GM12878 (cell line): ENCODE data around the gene CSTF2T. TPM values are rescaled to one million over a fixed set of nuclear protein-coding genes. Genes with fewer than 3 reads are reported as not detected.

Source experiments
- ATAC-seq: fragments of 200-7000 bp; cut with Tn5 transposase; 3 replicates; pipeline ENCODE4 v1.9.1; 2020; ENCODE audit warnings: mild to moderate bottlenecking, moderate library complexity
- BruUV-seq: library from RNA; stranded (reverse); fragments of 400-500 nt; replicated peaks from 2 replicates; lab custom pipeline; 2021; lab: Mats Ljungman, UMichigan
- CTCF ChIA-PET: fragments of 300-600 bp; sonication (Branson Sonifier 250); formaldehyde crosslinking; extraction: SDS; loops from one replicate; lab custom pipeline; 2021; ENCODE audit warnings: inconsistent platforms; lab: Yijun Ruan, JAX
- POLR2A ChIA-PET: fragments of 350-600 bp; formaldehyde crosslinking; extraction: SDS; loops from one replicate; lab custom pipeline; 2021; ENCODE audit warnings: inconsistent platforms; lab: Charles Lee
- RAD21 ChIA-PET: fragments of 300-600 bp; sonication (Branson Sonifier 250); formaldehyde crosslinking; loops from one replicate; lab custom pipeline; 2023; ENCODE audit warnings: antibody characterized with exemption; ENCODE audit not compliant: unreplicated experiment; lab: Charles Lee
- SMC1A ChIA-PET: fragments of 300-600 bp; sonication (Branson Sonifier 250); formaldehyde crosslinking; loops from one replicate; lab custom pipeline; 2023; ENCODE audit not compliant: unreplicated experiment, uncharacterized antibody; lab: Charles Lee
- DNase-seq: peaks from one replicate; pipeline ENCODE4 v3.0.0-alpha.2; 2011; ENCODE audit warnings: low read depth, low spot score
- FAIRE-seq: peaks from 3 replicates; lab custom pipeline; 2011; peaks lifted over from hg19 to GRCh38; lab: Jason Lieb, UNC
- H2AFZ ChIP-seq: 2 replicates; pipeline ENCODE4 v1.6.0; 2011; ENCODE audit warnings: low read depth, low read length, control low read depth; ENCODE audit not compliant: control insufficient read depth
- H3K27ac ChIP-seq: 2 replicates; pipeline ENCODE4 v1.5.1; 2011; ENCODE audit warnings: control low read depth; ENCODE audit not compliant: control insufficient read depth, insufficient read depth
- H3K27me3 ChIP-seq, 2 experiments: replicated peaks in 1 of 2; 2 replicates each; pipeline versions ENCODE4 v1.6.0 to v1.6.1; 2011; ENCODE audit warnings: low read length in 1 of 2; ENCODE audit not compliant: control insufficient read depth in 2 of 2, insufficient read depth in 2 of 2
- H3K36me3 ChIP-seq, 2 experiments: 2 replicates each; pipeline ENCODE4 v1.5.1; 2011; ENCODE audit warnings: low read length in 1 of 2; ENCODE audit not compliant: control insufficient read depth in 2 of 2, insufficient read depth in 2 of 2
- H3K4me1 ChIP-seq: 2 replicates; pipeline ENCODE4 v1.6.1; 2011; ENCODE audit warnings: mild to moderate bottlenecking, low read length, moderate library complexity, mixed read lengths; ENCODE audit not compliant: control insufficient read depth, insufficient read depth
- H3K4me2 ChIP-seq: 2 replicates; pipeline ENCODE4 v1.6.0; 2011; ENCODE audit warnings: control low read depth; ENCODE audit not compliant: control insufficient read depth, insufficient read depth
- H3K4me3 ChIP-seq: fragments of 200-600 bp; sonication (generic); 2 replicates; pipeline ENCODE4 v1.5.1; 2016
- H3K79me2 ChIP-seq: 2 replicates; pipeline ENCODE4 v1.6.0; 2011; ENCODE audit warnings: low read length; ENCODE audit not compliant: control insufficient read depth, insufficient read depth
- H3K9ac ChIP-seq: 2 replicates; pipeline ENCODE4 v1.8.0; 2011; ENCODE audit warnings: low read length, control low read depth, mixed read lengths; ENCODE audit not compliant: control insufficient read depth, insufficient read depth
- H3K9me3 ChIP-seq: replicated peaks from 3 replicates; pipeline ENCODE4 v1.5.1; 2011; ENCODE audit warnings: mild to moderate bottlenecking, low read length; ENCODE audit not compliant: control insufficient read depth, insufficient read depth
- H4K20me1 ChIP-seq: 2 replicates; pipeline ENCODE4 v1.6.0; 2011; ENCODE audit not compliant: control insufficient read depth, insufficient read depth
- CTCF ChIP-seq, 3 experiments: IDR thresholded peaks in 2 of 3; conservative IDR thresholded peaks in 1 of 3; 2 replicates each; pipeline ENCODE4 v1.5.1; 2011; ENCODE audit warnings: low read depth in 3 of 3, low read length in 3 of 3, mild to moderate bottlenecking in 3 of 3, control low read depth in 2 of 3, moderate library complexity in 2 of 3, inconsistent platforms in 1 of 3, mixed read lengths in 1 of 3; ENCODE audit not compliant: control insufficient read depth in 2 of 3, insufficient read depth in 1 of 3; ENCODE audit errors: extremely low read depth in 1 of 3
- ETV6 ChIP-seq, 2 experiments: fragments of 450-650 bp in 1 of 2; IDR thresholded peaks in 1 of 2; conservative IDR thresholded peaks in 1 of 2; 2 replicates each; pipeline ENCODE4 v1.6.1; 2014; ENCODE audit warnings: antibody characterized with exemption in 1 of 2, borderline replicate concordance in 1 of 2, low read depth in 1 of 2, mild to moderate bottlenecking in 1 of 2, moderate library complexity in 1 of 2
- MTA2 ChIP-seq: fragments of 450-650 bp; IDR thresholded peaks from 2 replicates; pipeline ENCODE4 v1.6.1; 2016; ENCODE audit warnings: low read depth, mild to moderate bottlenecking, moderate library complexity
- RB1 ChIP-seq: fragments of 450-650 bp; formaldehyde crosslinking; IDR thresholded peaks from 2 replicates; pipeline ENCODE4 v1.6.1; 2017; ENCODE audit warnings: mild to moderate bottlenecking, borderline replicate concordance
- STAT1 ChIP-seq: fragments of 450-650 bp; conservative IDR thresholded peaks from 2 replicates; pipeline ENCODE4 v1.6.1; 2014; ENCODE audit warnings: antibody characterized with exemption, mild to moderate bottlenecking
- TARDBP ChIP-seq: IDR thresholded peaks from 2 replicates; pipeline ENCODE4 v1.6.1; 2016; ENCODE audit warnings: borderline replicate concordance
- WGBS: methylation state at CpG from one replicate; pipeline ENCODE4 v1.1.6; 2016; ENCODE audit warnings: low lambda C conversion rate; ENCODE audit not compliant: insufficient replicate concordance, insufficient coverage; ENCODE audit errors: missing lambda C conversion rate; 5-methylcytosine and 5-hydroxymethylcytosine counted together
- in situ Hi-C: fragments of 300-500 bp; cut with MboI; formaldehyde crosslinking; loops from 9 replicates; pipeline ENCODE4 v1.14.3; 2018; ENCODE audit warnings: mixed read lengths
- intact Hi-C: fragments of 100-400 bp; cut with micrococcal nuclease; formaldehyde crosslinking; loops from one replicate; pipeline ENCODE4 v1.14.2; 2022; ENCODE audit not compliant: unreplicated experiment
- polyA plus RNA-seq, 11 experiments: library from polyadenylated mRNA; depleted of rRNA in 4 of 11; unstranded in 6 of 11; stranded (reverse) in 5 of 11; fragments of >200 nt; fragmentation: Nextera tagmentation in 4 of 11; fragmentation: Illumina TruSeq in 1 of 11; extraction: Ambion mirVana in 4 of 11; extraction: Trizol in 1 of 11; gene quantifications; 1 replicate in 1 of 11; 2 replicates in 10 of 11; pipeline versions ENCODE4 v1.2.1 to v1.2.3, GENCODE V29; 2011 to 2016; ENCODE audit warnings: inconsistent platforms in 2 of 11, missing spikeins in 2 of 11, low read depth in 1 of 11
- total RNA-seq, 4 experiments: library from RNA; depleted of rRNA in 3 of 4; stranded (reverse); fragments of >200 nt in 3 of 4; fragmentation: Illumina TruSeq in 1 of 4; extraction: Trizol in 1 of 4; gene quantifications; 2 replicates each; pipeline versions ENCODE4 v1.2.1 to v1.2.3, GENCODE V29; 2013 to 2021

CSTF2T gene
- total and polyA plus RNA-seq, 10 of the 15 experiments (the other 5 are each of a cell fraction or from before 2014, with no cell fraction given) = 6.8 to 23.8 (median 14.3) TPM

DNA sequence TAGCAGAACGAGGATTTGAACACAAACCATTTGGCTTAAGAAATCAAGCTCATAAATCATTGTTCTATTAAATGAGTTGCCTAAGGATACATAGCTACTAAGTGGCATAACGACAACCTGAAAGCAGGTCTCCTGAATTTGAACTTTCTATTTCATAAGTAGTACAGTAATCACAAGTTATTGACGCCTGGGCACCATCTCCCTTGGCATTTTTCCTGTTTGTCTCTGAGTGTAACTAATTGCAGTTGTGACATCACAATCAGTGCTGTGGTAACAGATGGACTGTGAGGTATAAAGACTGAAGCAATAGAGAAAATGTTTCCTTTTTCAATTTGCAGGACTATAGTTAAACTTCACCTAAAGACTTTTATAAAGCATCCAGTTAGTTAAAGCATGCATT is 6.4 kb upstream of the CSTF2T start:
- POLR2A ChIA-PET = no interaction called here
- WGBS = 8% methylated on average over 3 of the region's 3 CpGs
- Histone ChIP-seq H3K9me3 (no peaks in the 10 kb centered on the region), H2AFZ (no peak overlapping the region), H3K9ac (no peak overlapping the region), H3K4me3 (no peak overlapping the region), H3K4me2 (no peak overlapping the region), H3K79me2 (no peaks in the 10 kb centered on the region), H3K27ac (no peak overlapping the region), H3K27me3 (no peaks in the 10 kb centered on the region), H4K20me1 (no peaks in the 10 kb centered on the region), H3K36me3 (no peaks in the 10 kb centered on the region), H3K4me1 (no peaks in the 10 kb centered on the region)
- intact Hi-C loops (no loop called here), in situ Hi-C loops (no loop called here)
- DNase-seq (no peak), FAIRE-seq (no peak), ATAC-seq (no peak)
- BruUV-seq = no TSS peak
- SMC1A ChIA-PET = interaction anchor here (0.9 kb wide), 1 partner anchor 25 kb away, joined by 3 read pairs; no protein-coding TSS in a partner anchor
- RAD21 ChIA-PET = no interaction called here
- TF ChIP-seq MTA2 (no peak), RB1 (no peak), ETV6 (conservative IDR thresholded peaks at IDR 0.05 in 1 of 2, IDR thresholded peaks at IDR 0.05 in 1 of 2; ENCODE audit: borderline replicate concordance in 1 of 2, low read depth in 1 of 2) (no peak), TARDBP (no peak), STAT1 (no peak), CTCF (IDR thresholded peaks at IDR 0.05 in 2 of 3, conservative IDR thresholded peaks at IDR 0.05 in 1 of 3; ENCODE audit: control insufficient read depth in 2 of 3, extremely low read depth in 1 of 3, insufficient read depth in 1 of 3, low read depth in 3 of 3, low read length in 3 of 3) (no peak)
- CTCF ChIA-PET = no interaction called here
